PC-3 (cell line): ENCODE results near the gene FXYD5. TPM values are rescaled to one million over a fixed set of nuclear protein-coding genes. Genes with fewer than 3 reads are reported as not detected.

Experiments used
- ATAC-seq: fragments of 200-7000 bp; cut with Tn5 transposase; 2 replicates; pipeline ENCODE4 v1.9.1; 2020; ENCODE audit warnings: mild to moderate bottlenecking, moderate library complexity
- BruUV-seq: library from RNA; stranded (reverse); fragments of 400-500 nt; replicated peaks from 2 replicates; lab custom pipeline; 2021; lab: Mats Ljungman, UMichigan
- CTCF ChIA-PET: fragments of 300-600 bp; sonication (Branson Sonifier 250); formaldehyde crosslinking; loops from one replicate; lab custom pipeline; 2022; ENCODE audit warnings: antibody characterized with exemption; lab: Charles Lee
- POLR2A ChIA-PET: fragments of 300-600 bp; sonication (Branson Sonifier 250); formaldehyde crosslinking; loops from one replicate; lab custom pipeline; 2022; ENCODE audit warnings: antibody characterized with exemption; ENCODE audit not compliant: unreplicated experiment; lab: Charles Lee
- DNase-seq: peaks from one replicate; pipeline ENCODE4 v3.0.0-alpha.2; 2015
- H2AFZ ChIP-seq: fragments of 300-600 bp; sonication (generic); 2 replicates; pipeline ENCODE4 v1.6.0; 2016; ENCODE audit warnings: antibody characterized with exemption, low read length
- H3F3A ChIP-seq: fragments of 300-600 bp; sonication (generic); one replicate; pipeline ENCODE4 v1.6.0; 2017; ENCODE audit warnings: antibody characterized with exemption, low read length, control low read depth, mild to moderate bottlenecking; ENCODE audit not compliant: unreplicated experiment
- H3K27ac ChIP-seq: fragments of 300-600 bp; sonication (generic); 2 replicates; pipeline ENCODE4 v1.5.1; 2016; ENCODE audit warnings: mild to moderate bottlenecking, low read length
- H3K27me3 ChIP-seq: fragments of 300-600 bp; sonication (generic); 2 replicates; pipeline ENCODE4 v1.6.1; 2016; ENCODE audit warnings: low read length, mixed read lengths
- H3K36me3 ChIP-seq: fragments of 300-600 bp; sonication (generic); 2 replicates; pipeline ENCODE4 v1.6.1; 2016; ENCODE audit warnings: low read depth, mixed run types, low read length, mixed read lengths
- H3K4me1 ChIP-seq: fragments of 300-600 bp; sonication (generic); 2 replicates; pipeline ENCODE4 v1.5.1; 2016; ENCODE audit warnings: low read length; ENCODE audit not compliant: insufficient read depth
- H3K4me2 ChIP-seq: fragments of 300-600 bp; sonication (generic); 2 replicates; pipeline ENCODE4 v1.6.0; 2016; ENCODE audit warnings: low read length
- H3K4me3 ChIP-seq: fragments of 300-600 bp; sonication (generic); 2 replicates; pipeline ENCODE4 v1.5.1; 2016; ENCODE audit warnings: mild to moderate bottlenecking, low read length, mixed read lengths
- H3K79me2 ChIP-seq: fragments of 300-600 bp; sonication (generic); 2 replicates; pipeline ENCODE4 v1.6.1; 2017; ENCODE audit warnings: low read length, mixed read lengths
- H3K9ac ChIP-seq: fragments of 300-600 bp; sonication (generic); 2 replicates; pipeline ENCODE4 v1.6.0; 2016; ENCODE audit warnings: mild to moderate bottlenecking, low read length
- H3K9me2 ChIP-seq: fragments of 300-600 bp; sonication (generic); replicated peaks from 2 replicates; pipeline ENCODE4 v1.6.1; 2016; ENCODE audit warnings: mixed run types, low read length, mixed read lengths
- H3K9me3 ChIP-seq: fragments of 300-600 bp; sonication (generic); 2 replicates; pipeline ENCODE4 v1.6.1; 2016; ENCODE audit warnings: low read length, mixed read lengths
- H4K20me1 ChIP-seq: fragments of 300-600 bp; sonication (generic); 2 replicates; pipeline ENCODE4 v1.6.1; 2016; ENCODE audit warnings: low read length, mixed read lengths
- EZH2 ChIP-seq: fragments of 300-600 bp; sonication (generic); IDR thresholded peaks from one replicate; pipeline ENCODE4 v1.6.1; 2017; ENCODE audit warnings: antibody characterized with exemption, mild to moderate bottlenecking, low read length; ENCODE audit not compliant: unreplicated experiment
- EZH2phosphoT487 ChIP-seq: fragments of 300-600 bp; sonication (generic); IDR thresholded peaks from 2 replicates; pipeline ENCODE4 v1.6.1; 2018; ENCODE audit warnings: mild to moderate bottlenecking, antibody characterized with exemption, low read length, borderline replicate concordance
- intact Hi-C: fragments of 100-400 bp; cut with micrococcal nuclease; formaldehyde crosslinking; loops from 2 replicates; pipeline ENCODE4 v1.9.0; 2023
- total RNA-seq: library from RNA; depleted of rRNA; stranded (reverse); fragments of >200 nt; gene quantifications from 2 replicates; pipeline ENCODE4 v1.2.3, GENCODE V29; 2014
- TF ChIP-seq, protein P1 (sequence below): fragments of 300-600 bp; sonication (generic); conservative IDR thresholded peaks from 2 replicates; pipeline ENCODE4 v1.5.1; 2017; ENCODE audit warnings: antibody characterized with exemption, low read depth, mild to moderate bottlenecking, low read length

The FXYD5 gene
- total RNA-seq, 1 experiment from 2014 or later = 123 TPM

DNA sequence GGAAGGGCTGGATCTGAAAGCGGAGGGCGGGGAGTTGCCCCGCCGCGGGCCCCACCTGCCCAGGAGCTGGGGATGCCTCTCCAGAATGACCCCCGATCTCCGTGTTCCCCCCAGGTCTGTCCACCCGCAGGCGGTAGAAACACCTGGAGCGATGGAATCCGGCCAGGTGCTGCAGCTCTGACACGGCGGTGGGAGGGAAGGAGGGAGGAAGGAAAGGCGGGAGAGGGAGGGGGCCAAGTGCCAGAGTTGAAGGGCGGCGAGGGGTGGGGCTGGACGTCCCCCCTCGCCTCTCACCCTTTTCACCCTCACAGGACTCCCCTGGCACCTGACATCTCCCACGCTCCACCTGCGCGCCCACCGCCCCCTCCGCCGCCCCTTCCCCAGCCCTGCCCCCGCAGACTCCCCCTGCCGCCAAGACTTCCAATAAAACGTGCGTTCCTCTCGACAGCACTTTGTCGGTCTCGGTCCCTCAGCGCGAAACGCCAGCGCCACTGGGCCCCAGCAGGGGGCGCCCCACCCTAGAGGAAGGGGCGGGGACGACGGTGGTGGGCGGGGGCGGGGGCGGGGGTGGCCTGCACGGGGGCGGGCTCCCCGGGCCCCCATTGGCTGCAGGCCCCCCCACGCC is 11.8 kb upstream of the FXYD5 start:
- ATAC-seq = no peak
- H3K79me2 ChIP-seq = no peaks in the 10 kb centered on the region
- H3K9me3 ChIP-seq = no peaks in the 10 kb centered on the region
- peak; percentile 63 for DNase-seq
- no peak overlapping the region for H3K27ac ChIP-seq
- H3K27me3 ChIP-seq = no peaks in the 10 kb centered on the region
- intact Hi-C loops = loop anchor here (5.0 to 10.0 kb wide), 2 partner anchors 75 to 102 kb away; partner anchors contain the start of gene LSR
- no peaks in the 10 kb centered on the region for H3K36me3 ChIP-seq
- H3F3A ChIP-seq = no peaks in the 10 kb centered on the region
- peak overlapping the region; percentile 70 for H3K4me2 ChIP-seq
- CTCF ChIA-PET = interaction anchor here (0.6 kb wide), 1 partner anchor 18 kb away, joined by 4 read pairs; no protein-coding TSS in a partner anchor
- BruUV-seq = no TSS peak
- POLR2A ChIA-PET = no interaction called here
- no peaks in the 10 kb centered on the region for H4K20me1 ChIP-seq
- peak overlapping the region; percentile 50; the same call in 1 of the 2 replicates for H2AFZ ChIP-seq
- no peak for TF ChIP-seq EZH2
- no peak for TF ChIP-seq EZH2phosphoT487
- TF ChIP-seq, protein P1, sequence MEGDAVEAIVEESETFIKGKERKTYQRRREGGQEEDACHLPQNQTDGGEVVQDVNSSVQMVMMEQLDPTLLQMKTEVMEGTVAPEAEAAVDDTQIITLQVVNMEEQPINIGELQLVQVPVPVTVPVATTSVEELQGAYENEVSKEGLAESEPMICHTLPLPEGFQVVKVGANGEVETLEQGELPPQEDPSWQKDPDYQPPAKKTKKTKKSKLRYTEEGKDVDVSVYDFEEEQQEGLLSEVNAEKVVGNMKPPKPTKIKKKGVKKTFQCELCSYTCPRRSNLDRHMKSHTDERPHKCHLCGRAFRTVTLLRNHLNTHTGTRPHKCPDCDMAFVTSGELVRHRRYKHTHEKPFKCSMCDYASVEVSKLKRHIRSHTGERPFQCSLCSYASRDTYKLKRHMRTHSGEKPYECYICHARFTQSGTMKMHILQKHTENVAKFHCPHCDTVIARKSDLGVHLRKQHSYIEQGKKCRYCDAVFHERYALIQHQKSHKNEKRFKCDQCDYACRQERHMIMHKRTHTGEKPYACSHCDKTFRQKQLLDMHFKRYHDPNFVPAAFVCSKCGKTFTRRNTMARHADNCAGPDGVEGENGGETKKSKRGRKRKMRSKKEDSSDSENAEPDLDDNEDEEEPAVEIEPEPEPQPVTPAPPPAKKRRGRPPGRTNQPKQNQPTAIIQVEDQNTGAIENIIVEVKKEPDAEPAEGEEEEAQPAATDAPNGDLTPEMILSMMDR = no peak
- 0 out of 2 replicates have a peak, but pooled peaks cover 11% of the 10 kb centered on the region for H3K4me1 ChIP-seq
- H3K9me2 ChIP-seq = no peaks in the 10 kb centered on the region
- no peak overlapping the region for H3K9ac ChIP-seq
- H3K4me3 ChIP-seq = peak overlapping the region; percentile 55

DNA sequence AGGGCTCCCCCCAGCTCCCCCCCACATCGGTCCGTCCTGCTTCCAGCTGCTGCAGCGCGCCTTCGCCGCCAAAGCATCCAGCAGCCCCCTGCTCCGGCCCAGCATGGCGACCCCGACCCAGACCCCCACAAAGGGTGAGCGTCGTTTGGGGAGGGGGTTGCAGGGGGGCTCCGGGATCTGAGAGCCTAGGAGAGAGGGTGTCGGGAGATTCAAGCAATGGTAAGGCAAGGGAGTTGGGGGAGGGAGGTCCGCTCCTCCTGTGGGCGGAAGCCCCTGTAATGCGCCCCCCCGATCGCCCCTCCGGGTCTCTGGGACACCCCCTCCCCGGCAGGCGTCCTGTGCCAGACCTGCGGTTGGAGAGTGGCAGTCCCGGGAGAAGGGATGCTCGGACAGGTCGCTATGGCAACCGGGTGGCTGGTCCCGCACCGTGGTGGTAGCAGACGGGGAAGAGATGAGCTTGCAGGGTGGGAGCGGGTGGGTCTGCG is 11.3 kb upstream of the FXYD5 start, which contains the start of gene FXYD7:
Gene FXYD7, plus strand, starts transcription at position 25 of the 485 bp plus-strand sequence. Its CDS starts 79 bp downstream, at position 104.
- ATAC-seq (no peak), DNase-seq (no peak)
- TF ChIP-seq EZH2 (no peak), EZH2phosphoT487 (no peak)
- TF ChIP-seq, protein P1 = no peak
- Histone ChIP-seq H3K4me3 (peak within 1 kb of the TSS; percentile 55), H3F3A (no peaks in the 10 kb centered on the region), H3K9ac (no peak within 1 kb of the TSS), H3K9me3 (no peaks in the 10 kb centered on the region), H3K4me1 (0 out of 2 replicates have a peak, but pooled peaks cover 11% of the 10 kb centered on the region), H3K27me3 (no peaks in the 10 kb centered on the region), H3K9me2 (no peaks in the 10 kb centered on the region), H2AFZ (peak within 1 kb of the TSS; percentile 50; the same call in 1 of the 2 replicates), H3K27ac (no peak within 1 kb of the TSS), H4K20me1 (no peaks in the 10 kb centered on the region), H3K4me2 (peak within 1 kb of the TSS; percentile 70), H3K79me2 (no peaks in the 10 kb centered on the region), H3K36me3 (no peaks in the 10 kb centered on the region)
- ChIA-PET CTCF (interaction anchor here (0.6 kb wide), 1 partner anchor 19 kb away, joined by 4 read pairs; no protein-coding TSS in a partner anchor), POLR2A (no interaction called here)
- intact Hi-C loops = loop anchor here (5.0 to 10.0 kb wide), 2 partner anchors 76 to 102 kb away; partner anchors contain the start of gene LSR
- BruUV-seq = no TSS peak

DNA sequence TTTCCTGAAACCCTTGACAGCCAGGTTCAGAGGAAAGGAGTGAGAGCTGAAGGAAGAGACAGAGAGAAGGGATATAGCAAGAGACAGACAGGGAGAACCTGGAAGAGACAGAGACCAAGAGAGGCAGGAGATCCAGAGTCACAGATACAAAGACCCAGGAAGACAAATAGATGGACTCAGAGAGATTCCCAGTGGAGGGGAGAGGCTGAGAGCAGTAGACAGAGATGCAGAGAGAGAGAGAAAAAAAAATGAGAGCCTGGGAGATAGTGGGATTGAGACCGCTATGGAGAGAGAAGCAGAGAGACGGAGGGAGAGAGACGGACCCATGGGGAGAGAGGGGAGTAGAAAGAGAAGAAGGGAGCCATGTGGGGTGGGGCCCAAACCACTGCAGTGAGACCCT is 10.7 kb upstream of the FXYD5 start:
- ATAC-seq = no peak
- no TSS peak for BruUV-seq
- Histone ChIP-seq H3K27ac (no peak overlapping the region), H3F3A (no peaks in the 10 kb centered on the region), H3K9me3 (no peaks in the 10 kb centered on the region), H3K4me1 (0 out of 2 replicates have a peak, but pooled peaks cover 11% of the 10 kb centered on the region), H3K9me2 (no peaks in the 10 kb centered on the region), H3K4me2 (no peak overlapping the region), H3K36me3 (no peaks in the 10 kb centered on the region), H3K9ac (no peak overlapping the region), H3K79me2 (no peaks in the 10 kb centered on the region), H4K20me1 (no peaks in the 10 kb centered on the region), H2AFZ (no peak overlapping the region), H3K27me3 (no peaks in the 10 kb centered on the region), H3K4me3 (no peak overlapping the region)
- ChIA-PET CTCF (no interaction called here), POLR2A (no interaction called here)
- intact Hi-C loops = loop anchor here (5.0 to 10.0 kb wide), 2 partner anchors 77 to 101 kb away; partner anchors contain the start of gene LSR
- DNase-seq = no peak
- no peak for TF ChIP-seq EZH2phosphoT487
- TF ChIP-seq, protein P1 = no peak
- TF ChIP-seq EZH2 = no peak
